Left renal cortex interstitium (tissue), 4 donors: ENCODE data around the gene KIF13A. TPM values are rescaled to one million over a fixed set of nuclear protein-coding genes. Genes with fewer than 3 reads are reported as not detected.
"Not testable (repeated sequence)": the region's sequence is repeated elsewhere in the genome, so short reads cannot be mapped to it uniquely, and the experiment has no call there.

Experiments
- DNase-seq, 4 donors: peaks; one replicate each; pipeline ENCODE4 v3.0.0-alpha.2; 2013; ENCODE audit warnings: low read depth in 4 of 4, low spot score in 2 of 4, missing footprints in 1 of 4
- polyA plus RNA-seq, 4 donors: library from polyadenylated mRNA; unstranded; fragments of 120-200 nt; gene quantifications; one replicate each; pipeline ENCODE4 v1.2.1, GENCODE V29; 2013; ENCODE audit not compliant: insufficient read length in 4 of 4

KIF13A gene
- polyA plus RNA-seq, 4 donors: 31.7 to 41.5 (median 37.0) TPM

GRCh38 chr6:17971128-17972073 is 16.0 kb downstream of the KIF13A start:
- no peak for DNase-seq

- DNase-seq: no peak
These were observed 18.6 kb downstream of the KIF13A start for GRCh38 chr6:17968876-17969275.

DNA sequence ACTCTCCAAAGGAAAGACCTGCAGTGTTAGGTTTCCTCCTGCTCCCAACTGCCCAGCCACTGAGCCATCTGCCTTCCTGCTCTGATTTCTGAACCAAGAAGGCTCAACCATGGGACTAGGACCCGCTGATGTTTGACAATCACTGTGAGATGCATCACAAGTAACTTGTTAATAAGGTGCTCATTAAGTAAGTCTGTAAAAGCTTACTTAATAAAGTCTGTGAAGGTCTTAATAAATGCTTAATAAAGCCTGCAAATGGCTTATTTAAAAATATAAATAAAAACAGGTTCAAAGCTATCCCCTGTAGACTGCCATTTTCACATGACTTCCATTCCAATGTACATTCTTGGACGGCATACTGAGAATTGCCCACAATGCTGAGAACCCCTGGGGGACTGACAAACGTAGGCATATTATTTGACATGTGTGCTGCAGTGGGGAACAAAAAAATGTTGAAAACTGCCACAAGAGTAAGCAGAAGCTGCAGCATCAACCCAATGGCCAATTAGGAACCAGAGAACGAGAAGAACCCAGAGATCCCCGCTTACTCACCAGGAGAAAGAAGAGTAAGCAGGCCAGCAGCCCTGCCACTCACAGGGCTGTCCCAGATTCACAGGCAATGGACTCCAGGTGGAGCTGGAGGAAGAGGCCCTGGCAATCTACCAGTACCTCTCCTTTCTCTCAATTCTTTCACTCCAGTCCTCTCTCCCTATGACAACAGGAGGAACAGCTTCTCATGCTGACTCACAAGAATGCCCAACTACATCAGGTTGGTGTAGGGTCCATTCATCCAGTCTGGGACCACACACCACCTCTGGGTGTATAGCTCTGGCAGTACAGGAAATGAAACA is 19.5 kb downstream of the KIF13A start:
- no peak for DNase-seq

GRCh38 chr6:17966451-17966850 is 21.0 kb downstream of the KIF13A start:
- no peak for DNase-seq

DNA sequence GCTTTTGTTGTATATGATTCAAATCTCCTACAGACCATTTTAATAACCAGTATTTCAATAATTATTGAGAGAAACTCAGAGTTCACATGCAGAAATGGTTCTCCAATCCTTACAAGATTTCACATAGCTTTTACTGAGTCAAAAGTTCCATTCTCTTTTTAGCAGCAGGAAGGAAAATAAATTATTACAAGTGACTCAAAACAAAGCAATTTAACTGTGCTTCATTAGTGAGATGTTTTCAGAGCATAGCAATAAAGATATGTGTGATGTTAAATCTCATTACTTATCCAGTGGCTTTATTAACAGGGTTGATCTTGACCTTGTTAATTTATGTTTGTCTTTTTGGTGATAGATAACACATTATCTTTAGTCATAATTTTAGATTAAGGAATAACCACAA is 22.0 kb downstream of the KIF13A start:
- DNase-seq: no peak

DNA sequence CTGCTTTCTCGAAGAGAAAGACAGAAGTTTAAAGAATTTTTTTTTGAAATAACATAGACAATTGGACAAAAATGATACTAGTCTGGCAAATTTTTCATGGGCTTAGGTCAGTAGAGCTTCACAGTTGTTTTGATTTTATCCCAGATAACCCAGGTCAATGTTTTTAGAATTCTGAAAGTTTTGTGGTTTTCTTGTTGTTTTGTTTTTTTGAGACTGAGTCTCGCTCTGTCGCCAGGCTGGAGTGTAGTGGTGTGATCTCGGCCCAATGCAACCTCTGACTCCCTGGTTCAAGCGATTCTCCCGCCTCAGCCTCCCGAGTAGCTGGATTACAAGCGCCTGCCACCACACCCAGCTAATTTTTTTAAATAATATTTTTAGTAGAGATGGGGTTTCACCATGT is 22.8 kb downstream of the KIF13A start:
- DNase-seq: no peak

GRCh38 chr6:17962436-17963031 is 24.9 kb downstream of the KIF13A start:
- DNase-seq: no peak

DNA sequence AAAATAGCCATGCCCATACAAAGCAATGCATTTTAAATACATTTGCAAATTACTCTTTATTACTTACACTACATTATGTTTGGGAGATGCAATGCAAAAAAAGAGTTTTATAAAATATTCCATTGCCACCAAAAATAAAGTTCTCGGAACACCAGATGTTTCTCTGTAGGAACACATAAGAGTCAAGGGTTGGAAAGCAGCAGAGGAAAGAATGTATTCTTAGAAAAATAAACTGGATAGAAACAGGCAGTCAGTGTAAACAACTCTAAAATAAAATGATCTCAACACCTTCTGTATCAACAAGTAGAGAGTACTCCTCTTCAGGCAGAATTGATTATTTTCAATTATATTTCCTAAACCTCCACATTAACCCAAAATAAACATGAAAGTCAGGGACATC is 28.1 kb downstream of the KIF13A start:
- DNase-seq: no peak

- no peak for DNase-seq
These were observed 29.4 kb downstream of the KIF13A start for GRCh38 chr6:17957904-17958620.

- no peak for DNase-seq
These were observed 29.9 kb downstream of the KIF13A start for GRCh38 chr6:17957498-17957897.

DNA sequence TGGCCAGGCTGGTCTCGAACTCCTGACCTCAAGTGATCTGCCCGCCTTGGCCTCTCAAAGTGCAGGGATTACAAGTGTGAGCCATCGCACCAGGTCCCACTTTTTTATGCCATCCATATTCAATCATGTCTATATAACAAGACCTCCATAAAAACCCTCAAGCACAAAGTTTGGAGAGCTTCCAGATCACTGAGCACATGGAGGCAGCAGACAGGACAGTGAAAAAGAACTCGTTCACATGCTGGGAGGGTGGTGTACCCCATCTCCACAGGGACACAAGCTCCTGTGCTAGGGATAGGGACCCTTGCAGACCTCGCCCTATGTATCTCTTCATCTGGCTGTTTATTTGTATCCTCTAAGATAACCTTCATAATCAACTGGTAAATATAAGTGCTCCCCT is 30.3 kb downstream of the KIF13A start:
- no peak for DNase-seq

DNA sequence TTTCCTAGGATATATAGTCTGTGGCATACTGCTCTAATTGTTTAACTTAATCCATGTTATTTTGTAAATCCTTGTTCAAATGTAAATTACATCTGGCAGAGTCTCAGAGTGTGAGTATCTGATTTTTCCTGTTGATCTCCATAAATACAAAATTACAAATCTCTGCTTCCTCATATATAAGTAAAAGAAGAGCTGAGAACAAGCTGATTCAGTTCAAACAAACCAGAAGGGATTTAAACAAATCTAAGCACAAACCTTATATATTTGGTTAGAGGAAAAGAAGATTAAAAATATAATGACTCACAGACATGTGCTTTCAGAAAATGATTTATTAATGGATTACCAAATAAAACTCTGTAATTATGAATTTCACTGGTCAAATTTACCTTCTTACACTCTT is 37.3 kb downstream of the KIF13A start:
- DNase-seq: no peak

DNA sequence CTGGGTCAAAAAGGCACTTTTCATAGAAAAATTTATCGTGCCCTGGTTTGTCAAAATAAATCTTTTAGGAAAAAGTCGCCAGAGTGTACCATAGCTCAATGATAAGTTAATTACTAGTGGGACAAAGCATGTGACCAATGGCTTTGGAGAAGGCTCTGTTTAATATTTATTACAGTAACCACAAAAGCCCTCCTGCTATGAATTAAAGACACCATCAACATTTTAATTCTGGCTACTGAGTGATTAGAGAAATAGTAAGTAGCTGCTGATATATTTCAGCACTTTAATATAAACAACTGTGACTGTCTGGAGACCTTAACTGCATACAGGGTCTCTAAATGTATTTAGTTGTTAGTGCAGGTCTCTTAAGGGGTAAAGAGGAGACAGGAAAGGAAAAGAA is 38.3 kb downstream of the KIF13A start:
- DNase-seq: no peak

- no peak for DNase-seq
These were observed 38.7 kb downstream of the KIF13A start for GRCh38 chr6:17948725-17949124.

GRCh38 chr6:17947574-17947973 is 39.9 kb downstream of the KIF13A start:
- not testable (repeated sequence) for DNase-seq

DNA sequence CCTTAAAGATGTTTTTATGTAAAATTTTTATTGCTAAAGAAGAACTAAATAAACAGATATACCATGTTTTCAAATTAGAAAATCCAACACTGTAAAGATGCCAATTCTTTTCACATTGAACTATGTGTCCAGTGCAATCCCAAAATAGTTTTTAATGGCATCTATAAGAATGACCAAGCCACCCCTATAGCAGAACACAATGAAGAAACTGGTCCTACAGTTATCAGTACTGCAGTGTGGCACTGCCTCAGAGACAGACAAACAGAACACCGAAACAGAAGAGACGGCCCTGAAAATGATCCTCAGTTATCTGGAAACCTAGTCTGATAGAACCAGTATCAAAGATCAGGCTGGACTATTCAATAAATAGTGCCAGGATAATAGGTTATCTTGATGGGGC is 41.9 kb downstream of the KIF13A start:
- no peak for DNase-seq

DNA sequence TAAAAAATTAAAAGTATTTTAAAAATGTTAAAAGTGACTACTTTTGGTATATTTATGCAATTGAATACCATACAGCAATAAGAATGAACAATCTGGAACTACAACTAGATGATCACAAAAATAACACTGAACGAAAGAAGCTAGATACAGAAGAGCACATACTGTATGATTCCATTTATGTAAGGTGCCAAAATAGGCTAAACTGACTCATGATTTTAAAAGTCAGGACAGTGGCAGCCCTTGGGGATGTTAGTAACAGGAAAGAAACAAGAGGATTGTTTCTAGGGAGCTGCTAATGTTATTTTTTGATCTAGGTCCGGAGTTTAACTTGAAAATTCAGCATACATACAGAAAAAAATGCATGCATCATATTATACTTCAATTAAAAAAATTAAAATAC is 42.3 kb downstream of the KIF13A start:
- no peak for DNase-seq

DNA sequence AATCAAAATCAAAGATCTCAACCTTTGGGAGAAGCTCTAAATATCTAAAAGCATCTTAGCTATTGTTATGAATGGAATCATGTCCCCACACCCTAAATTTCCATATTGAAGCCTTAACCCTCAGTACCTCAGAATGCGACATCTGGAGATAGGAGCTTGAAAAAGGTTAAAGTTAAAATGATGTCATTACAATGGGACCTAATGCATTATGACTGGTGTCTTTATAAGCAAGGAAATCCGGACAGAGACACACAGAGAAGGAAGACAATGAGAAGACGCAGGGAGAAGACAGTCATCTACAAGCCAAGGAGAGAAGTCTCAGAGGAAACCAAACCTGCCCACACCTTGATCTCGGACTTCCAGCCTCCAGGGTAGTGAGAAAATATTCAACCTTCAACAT is 46.1 kb downstream of the KIF13A start:
- DNase-seq: no peak

DNA sequence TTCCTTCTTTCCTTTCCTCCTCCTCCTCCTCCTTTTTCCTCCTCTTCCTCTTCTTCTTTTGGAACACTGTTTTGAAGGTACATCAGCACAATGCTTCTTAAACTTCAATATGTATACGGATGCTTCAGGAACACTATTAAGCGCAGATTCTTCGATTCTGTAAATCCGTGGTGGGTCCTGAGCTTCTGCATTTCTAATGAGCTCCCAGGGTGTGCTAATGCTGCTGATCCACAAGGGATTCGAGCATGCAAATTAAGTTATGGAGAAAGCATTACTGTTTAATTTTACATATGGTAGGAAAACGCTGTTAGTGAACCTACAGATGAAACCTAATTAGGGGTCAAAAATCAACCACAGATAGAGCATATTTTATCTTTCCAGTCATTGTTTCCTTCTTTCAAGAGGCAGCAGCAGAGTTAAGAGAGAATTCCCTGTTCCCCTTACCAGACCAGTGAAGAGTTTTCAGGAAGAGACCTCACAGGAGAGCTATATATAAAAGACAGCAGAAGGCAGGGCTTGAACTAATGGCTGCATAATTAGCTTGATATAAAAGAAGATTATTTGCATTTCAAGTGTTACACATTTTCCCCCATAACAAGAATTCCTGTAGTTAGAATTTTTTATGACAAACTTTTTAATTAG is 47.2 kb downstream of the KIF13A start:
- no peak for DNase-seq

DNA sequence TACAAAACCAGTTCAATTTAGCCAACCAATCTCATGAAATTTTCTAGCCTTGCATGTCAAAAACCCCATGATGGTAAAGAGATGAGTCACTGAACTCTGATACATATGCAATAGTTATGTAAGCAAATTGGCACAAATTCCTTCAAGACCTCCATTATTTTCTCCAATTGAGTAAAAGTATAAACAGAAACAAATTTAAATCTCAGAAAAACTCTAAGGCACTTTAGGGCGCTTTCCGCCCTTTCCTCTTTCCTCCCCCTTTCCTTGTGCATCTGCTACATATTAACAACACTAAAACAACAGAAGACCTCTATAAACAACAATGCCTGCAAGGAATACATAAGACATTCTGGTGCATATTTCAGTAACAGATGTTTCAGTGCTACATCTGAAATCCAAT is 48.5 kb downstream of the KIF13A start:
- no peak for DNase-seq
